Keratinocyte (primary cell): Measurements from ENCODE around the gene TTPAL. TPM values are rescaled to one million over a fixed set of nuclear protein-coding genes. Genes with fewer than 3 reads are reported as not detected.

Experiments
- DNase-seq: peaks from one replicate; pipeline ENCODE4 v3.0.0-alpha.2; 2011; ENCODE audit warnings: low read depth, missing footprints, low spot score
- FAIRE-seq: peaks from 2 replicates; lab custom pipeline; 2011; peaks lifted over from hg19 to GRCh38; lab: Jason Lieb, UNC
- H2AFZ ChIP-seq: 2 replicates; pipeline ENCODE4 v1.6.0; 2012; ENCODE audit warnings: low read length, control low read depth, inconsistent platforms; ENCODE audit not compliant: control insufficient read depth
- H3K27ac ChIP-seq: 2 replicates; pipeline ENCODE4 v1.5.1; 2011; ENCODE audit warnings: low read length; ENCODE audit not compliant: control insufficient read depth, insufficient read depth
- H3K27me3 ChIP-seq: 3 replicates; pipeline ENCODE4 v1.6.0; 2011; ENCODE audit warnings: low read length; ENCODE audit not compliant: control insufficient read depth, insufficient read depth; ENCODE audit errors: extremely low read depth
- H3K36me3 ChIP-seq, 2 experiments: 2 replicates in 1 of 2; 3 replicates in 1 of 2; pipeline ENCODE4 v1.5.1; 2011; ENCODE audit warnings: low read length in 2 of 2, mild to moderate bottlenecking in 1 of 2; ENCODE audit not compliant: control insufficient read depth in 2 of 2, insufficient read depth in 2 of 2; ENCODE audit errors: extremely low read depth in 1 of 2
- H3K4me1 ChIP-seq: 3 replicates; pipeline ENCODE4 v1.5.1; 2011; ENCODE audit warnings: low read length; ENCODE audit not compliant: control insufficient read depth, insufficient read depth; ENCODE audit errors: extremely low read depth
- H3K4me2 ChIP-seq: 3 replicates; pipeline ENCODE4 v1.6.0; 2011; ENCODE audit warnings: low read depth, low read length; ENCODE audit not compliant: control insufficient read depth, insufficient read depth; ENCODE audit errors: extremely low read depth
- H3K4me3 ChIP-seq, 3 experiments: fragments of 200-600 bp in 1 of 3; sonication (generic) in 1 of 3; 2 replicates in 2 of 3; 3 replicates in 1 of 3; pipeline ENCODE4 v1.5.1; 2011 to 2016; ENCODE audit warnings: low read length in 3 of 3, mild to moderate bottlenecking in 3 of 3, control low read depth in 2 of 3, inconsistent platforms in 1 of 3, low read depth in 1 of 3, mixed read lengths in 1 of 3, mixed run types in 1 of 3, moderate library complexity in 1 of 3; ENCODE audit not compliant: control insufficient read depth in 2 of 3, insufficient read depth in 2 of 3; ENCODE audit errors: extremely low read depth in 1 of 3
- H3K79me2 ChIP-seq: 2 replicates; pipeline ENCODE4 v1.6.0; 2012; ENCODE audit warnings: low read length; ENCODE audit not compliant: control insufficient read depth, insufficient read depth
- H3K9ac ChIP-seq: 3 replicates; pipeline ENCODE4 v1.6.0; 2011; ENCODE audit warnings: low read length; ENCODE audit not compliant: control insufficient read depth, insufficient read depth; ENCODE audit errors: extremely low read depth
- H3K9me1 ChIP-seq: 3 replicates; pipeline ENCODE4 v1.6.0; 2011; ENCODE audit warnings: low read length; ENCODE audit not compliant: control insufficient read depth, insufficient read depth; ENCODE audit errors: extremely low read depth
- H3K9me3 ChIP-seq: 2 replicates; pipeline ENCODE4 v1.5.1; 2012; ENCODE audit warnings: low read depth, low read length; ENCODE audit not compliant: control insufficient read depth
- H4K20me1 ChIP-seq: 3 replicates; pipeline ENCODE4 v1.6.0; 2011; ENCODE audit warnings: low read length; ENCODE audit not compliant: control insufficient read depth, insufficient read depth; ENCODE audit errors: extremely low read depth
- EZH2 ChIP-seq: IDR thresholded peaks from one replicate; pipeline ENCODE4 v1.6.1; 2012; ENCODE audit warnings: inconsistent platforms, mild to moderate bottlenecking, low read length, moderate library complexity
- dilution Hi-C: fragments of 300-500 bp; cut with MboI; formaldehyde crosslinking; loops from one replicate; pipeline ENCODE4 v1.7.0; 2020; ENCODE audit warnings: low sequenced_read_pairs; ENCODE audit not compliant: extremely low pct_ligation_motif_present
- polyA plus RNA-seq, 5 experiments: library from polyadenylated mRNA; depleted of rRNA in 3 of 5; stranded (reverse) in 3 of 5; stranded (forward) in 1 of 5; unstranded in 1 of 5; fragments of >200 nt; gene quantifications; 1 replicate in 1 of 5; 2 replicates in 3 of 5; 3 replicates in 1 of 5; pipeline versions ENCODE4 v1.2.1 to v1.2.3, GENCODE V29; 2011 to 2012; ENCODE audit warnings: missing spikeins in 2 of 5, low read depth in 1 of 5, low replicate concordance in 1 of 5
- TF ChIP-seq, protein P1 (sequence below), 3 experiments: IDR thresholded peaks in 1 of 3; conservative IDR thresholded peaks in 1 of 3; optimal IDR thresholded peaks in 1 of 3; 2 replicates in 2 of 3; 3 replicates in 1 of 3; pipeline versions ENCODE3 to v1.5.1; 2011; ENCODE audit warnings: low read length in 3 of 3, mild to moderate bottlenecking in 3 of 3, moderate library complexity in 2 of 3, control low read depth in 1 of 3, inconsistent platforms in 1 of 3; ENCODE audit not compliant: insufficient read depth in 2 of 3; ENCODE audit errors: extremely low read depth in 1 of 3

The TTPAL gene
- polyA plus RNA-seq, 1 donor (not counting 4 experiments of a cell fraction or from before 2014, with no cell fraction given) = 20.0 TPM

DNA sequence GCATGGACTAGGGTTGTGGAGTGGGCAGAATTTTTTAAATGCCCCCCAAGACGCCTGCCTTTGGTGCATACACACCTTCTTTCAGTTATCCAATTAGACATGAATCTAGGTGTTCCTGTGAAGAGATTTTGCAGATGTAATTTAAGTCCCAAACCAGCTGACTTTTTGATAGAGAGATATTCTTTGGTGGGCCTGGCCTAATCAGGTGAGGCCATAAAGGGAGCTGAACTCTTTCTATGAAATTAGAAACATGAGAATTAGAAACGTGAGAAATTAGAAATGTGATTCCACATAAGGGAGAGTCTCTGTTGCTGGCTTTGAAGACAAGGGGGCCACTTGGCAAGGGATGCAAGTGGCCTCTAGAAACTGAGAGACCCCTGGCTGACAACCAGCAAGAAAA is 36.4 kb upstream of the TTPAL start:
- Histone ChIP-seq H3K4me3 (no peak overlapping the region), H3K9me3 (no peaks in the 10 kb centered on the region), H2AFZ (no peak overlapping the region), H4K20me1 (no peaks in the 10 kb centered on the region), H3K79me2 (no peaks in the 10 kb centered on the region), H3K9me1 (no peaks in the 10 kb centered on the region), H3K27me3 (peaks cover 2% of the 10 kb centered on the region), H3K9ac (no peak overlapping the region), H3K27ac (no peak overlapping the region), H3K4me1 (no peaks in the 10 kb centered on the region), H3K36me3 (no peaks in the 10 kb centered on the region), H3K4me2 (no peak overlapping the region)
- TF ChIP-seq, protein P1, sequence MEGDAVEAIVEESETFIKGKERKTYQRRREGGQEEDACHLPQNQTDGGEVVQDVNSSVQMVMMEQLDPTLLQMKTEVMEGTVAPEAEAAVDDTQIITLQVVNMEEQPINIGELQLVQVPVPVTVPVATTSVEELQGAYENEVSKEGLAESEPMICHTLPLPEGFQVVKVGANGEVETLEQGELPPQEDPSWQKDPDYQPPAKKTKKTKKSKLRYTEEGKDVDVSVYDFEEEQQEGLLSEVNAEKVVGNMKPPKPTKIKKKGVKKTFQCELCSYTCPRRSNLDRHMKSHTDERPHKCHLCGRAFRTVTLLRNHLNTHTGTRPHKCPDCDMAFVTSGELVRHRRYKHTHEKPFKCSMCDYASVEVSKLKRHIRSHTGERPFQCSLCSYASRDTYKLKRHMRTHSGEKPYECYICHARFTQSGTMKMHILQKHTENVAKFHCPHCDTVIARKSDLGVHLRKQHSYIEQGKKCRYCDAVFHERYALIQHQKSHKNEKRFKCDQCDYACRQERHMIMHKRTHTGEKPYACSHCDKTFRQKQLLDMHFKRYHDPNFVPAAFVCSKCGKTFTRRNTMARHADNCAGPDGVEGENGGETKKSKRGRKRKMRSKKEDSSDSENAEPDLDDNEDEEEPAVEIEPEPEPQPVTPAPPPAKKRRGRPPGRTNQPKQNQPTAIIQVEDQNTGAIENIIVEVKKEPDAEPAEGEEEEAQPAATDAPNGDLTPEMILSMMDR (optimal IDR thresholded peaks at IDR 0.05 in 1 of 3, IDR thresholded peaks at IDR 0.05 in 1 of 3, conservative IDR thresholded peaks at IDR 0.05 in 1 of 3; ENCODE audit: extremely low read depth in 1 of 3, insufficient read depth in 2 of 3, low read length in 3 of 3) = no peak
- TF ChIP-seq EZH2 = no peak
- DNase-seq = no peak
- FAIRE-seq = no peak
- dilution Hi-C loops = no loop called here

DNA sequence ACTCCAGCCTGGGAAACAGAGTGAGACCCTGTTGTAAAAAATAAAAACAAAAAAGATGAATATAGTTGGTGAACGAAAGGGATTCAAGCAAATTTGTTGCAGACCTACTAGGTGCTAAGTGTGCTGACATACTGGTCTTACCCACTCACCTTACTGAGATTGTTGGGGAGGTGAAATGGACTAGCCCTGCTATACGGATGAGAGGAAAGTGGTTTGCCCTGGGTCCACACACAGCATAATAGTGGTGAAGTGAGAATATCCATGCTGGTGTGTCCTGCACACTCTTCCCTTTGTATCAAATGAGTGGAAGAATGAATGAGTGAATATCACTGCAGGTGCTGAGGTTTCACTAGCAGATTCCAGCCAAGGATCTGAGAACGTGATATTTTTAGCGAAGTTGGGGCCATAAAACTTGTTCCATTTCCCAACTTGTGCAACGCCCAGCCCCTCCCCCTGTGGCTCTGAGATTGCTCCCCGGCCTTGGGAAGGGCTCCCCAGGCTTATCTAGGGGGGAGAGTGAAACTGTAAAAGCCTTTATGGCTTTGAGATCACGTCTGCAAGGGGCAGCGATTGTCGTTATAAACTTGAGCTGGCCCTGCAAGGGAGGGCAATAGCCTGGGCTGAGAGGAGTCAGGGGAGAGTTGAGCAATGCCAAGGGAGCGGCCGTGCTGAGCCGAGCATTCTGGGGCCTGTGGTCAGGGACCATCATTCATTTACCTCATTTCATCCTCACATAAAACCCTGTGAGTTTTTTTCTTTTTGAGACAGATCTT is 33.2 kb upstream of the TTPAL start:
- no peak for TF ChIP-seq EZH2
- TF ChIP-seq, protein P1 (optimal IDR thresholded peaks at IDR 0.05 in 1 of 3, IDR thresholded peaks at IDR 0.05 in 1 of 3, conservative IDR thresholded peaks at IDR 0.05 in 1 of 3; ENCODE audit: extremely low read depth in 1 of 3, insufficient read depth in 2 of 3, low read length in 3 of 3) = no peak
- H3K27ac ChIP-seq = no peak overlapping the region
- DNase-seq (no peak), FAIRE-seq (no peak)
- no peaks in the 10 kb centered on the region for H3K4me1 ChIP-seq
- H4K20me1 ChIP-seq = no peaks in the 10 kb centered on the region
- no peak overlapping the region for H3K4me3 ChIP-seq
- H3K9me1 ChIP-seq = no peaks in the 10 kb centered on the region
- H3K36me3 ChIP-seq = no peaks in the 10 kb centered on the region
- no peak overlapping the region for H3K4me2 ChIP-seq
- dilution Hi-C loops = no loop called here
- H3K79me2 ChIP-seq = no peaks in the 10 kb centered on the region
- H3K27me3 ChIP-seq = no peaks in the 10 kb centered on the region
- no peak overlapping the region for H2AFZ ChIP-seq
- H3K9ac ChIP-seq = no peak overlapping the region
- H3K9me3 ChIP-seq = no peaks in the 10 kb centered on the region
